ENCODE results near the gene PACSIN1.
"Not testable (repeated sequence)": the region's sequence is repeated elsewhere in the genome, so short reads cannot be mapped to it uniquely, and the experiment has no call there.

The PACSIN1 gene

DNA sequence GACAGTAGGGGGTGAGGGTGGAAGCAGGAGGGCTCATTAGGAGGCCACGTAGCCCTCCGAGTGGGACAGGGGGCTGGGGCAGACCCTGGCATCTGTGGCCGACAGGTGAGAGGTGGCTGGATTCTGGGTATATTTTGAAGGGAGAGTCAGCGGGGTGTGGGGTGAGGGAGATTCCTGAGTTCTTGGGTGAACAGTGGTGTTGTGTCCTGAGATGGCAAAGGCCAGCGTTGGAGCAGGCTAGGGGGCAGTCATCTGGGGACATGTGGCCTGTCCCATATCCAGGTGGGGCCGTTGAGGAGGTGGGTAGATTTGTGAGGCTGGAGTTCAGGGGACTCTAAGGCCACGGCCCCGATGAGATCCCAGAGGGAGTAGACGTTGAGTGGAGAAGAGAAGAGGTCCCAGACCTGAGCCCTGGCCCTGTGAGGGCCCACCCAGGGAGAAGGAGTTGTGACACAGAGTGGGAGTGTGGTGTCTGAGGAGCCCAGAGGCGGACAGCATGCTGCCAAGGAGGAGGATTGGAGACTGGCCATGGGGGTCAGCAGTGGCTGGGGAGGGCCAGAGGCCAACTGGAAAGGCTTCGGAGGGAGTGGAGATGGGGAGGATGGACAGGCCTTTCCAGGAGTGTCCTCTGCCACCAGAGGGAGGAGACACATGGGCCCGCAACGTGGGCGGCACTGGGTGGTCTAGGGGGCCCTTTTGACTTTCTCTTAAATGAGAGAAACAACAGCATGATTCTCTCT, 19.6 kb downstream of the PACSIN1 start:
- no peak for DNase-seq

GRCh38 chr6:34486106-34486740, 20.3 kb downstream of the PACSIN1 start:
- DNase-seq = no peak

GRCh38 chr6:34486886-34487285, 21.0 kb downstream of the PACSIN1 start:
- DNase-seq = not testable (repeated sequence)

DNA sequence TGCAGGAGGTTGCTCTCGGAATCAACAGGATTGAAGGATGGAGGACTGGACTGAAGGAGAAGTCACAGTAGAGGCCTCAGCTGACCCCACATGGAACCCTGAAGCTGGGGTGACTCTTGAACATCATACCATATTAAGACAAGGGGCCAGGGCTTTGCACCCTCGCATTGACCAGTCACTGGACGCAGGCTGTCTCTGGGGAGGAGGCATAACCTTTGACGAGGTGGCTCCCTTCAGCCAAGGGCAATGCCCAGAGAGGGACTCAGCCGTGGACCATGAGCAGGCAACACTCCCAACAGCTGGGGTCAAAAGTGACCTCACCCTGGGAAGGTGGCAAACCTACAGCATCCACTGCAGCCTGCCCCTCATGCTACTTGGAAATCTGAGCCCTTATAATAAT, 21.7 kb downstream of the PACSIN1 start:
- no peak for DNase-seq

- no peak for DNase-seq
These were observed 23.4 kb downstream of the PACSIN1 start for GRCh38 chr6:34489207-34489805.

DNA sequence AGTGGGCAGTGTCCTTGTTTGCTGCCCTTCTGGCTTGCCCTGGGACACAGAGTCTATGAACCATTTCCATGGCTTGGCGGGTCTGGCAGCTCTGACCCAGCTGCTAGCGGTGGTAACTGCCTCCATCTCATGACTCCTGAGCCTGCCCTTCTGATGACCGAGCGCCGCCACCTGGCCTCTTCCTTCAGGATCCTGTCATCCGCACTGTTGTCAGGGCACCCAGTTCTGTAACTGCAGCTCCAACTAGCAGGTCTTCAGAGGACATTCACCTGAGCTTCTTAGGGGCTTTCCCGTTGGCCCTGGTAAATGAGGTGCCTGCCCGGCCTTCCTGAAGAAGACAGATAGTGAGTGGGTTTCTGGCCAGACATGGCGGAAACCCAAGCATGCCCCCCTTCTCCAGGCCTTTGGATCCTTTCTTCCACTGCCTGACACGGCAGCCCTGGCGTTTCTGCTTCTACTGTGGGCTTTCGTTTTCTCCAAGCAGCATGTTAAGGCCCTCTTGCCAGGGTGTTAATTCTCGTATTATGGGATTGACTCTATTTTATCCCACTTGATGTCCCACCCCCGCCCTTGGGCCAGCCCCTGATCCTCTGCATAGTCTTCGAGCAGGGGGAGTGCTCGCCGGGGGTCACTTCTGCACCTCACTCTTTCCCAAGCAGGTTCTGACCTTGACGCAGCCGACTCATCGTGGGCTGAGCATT, 24.7 kb downstream of the PACSIN1 start:
- no peak for DNase-seq

DNA sequence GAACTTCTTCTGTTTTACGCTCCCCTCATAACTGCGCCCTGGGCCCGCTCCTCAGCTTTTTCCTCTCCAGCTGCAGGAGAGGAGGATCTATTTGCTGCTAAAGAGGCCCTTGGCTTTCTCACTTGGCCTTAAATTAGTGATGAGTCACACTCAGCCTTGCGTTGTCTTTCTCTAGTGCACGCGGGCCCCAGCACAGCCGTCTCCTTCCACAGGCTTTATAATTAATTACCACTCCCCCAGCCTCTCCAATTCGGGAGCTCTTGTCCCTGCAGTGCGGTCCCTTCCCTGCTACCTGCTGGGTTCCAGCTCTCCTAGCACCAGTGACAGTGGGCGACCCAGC, 25.2 kb downstream of the PACSIN1 start:
- DNase-seq = no peak

GRCh38 chr6:34493344-34493743, 27.5 kb downstream of the PACSIN1 start:
- no peak for DNase-seq

DNA sequence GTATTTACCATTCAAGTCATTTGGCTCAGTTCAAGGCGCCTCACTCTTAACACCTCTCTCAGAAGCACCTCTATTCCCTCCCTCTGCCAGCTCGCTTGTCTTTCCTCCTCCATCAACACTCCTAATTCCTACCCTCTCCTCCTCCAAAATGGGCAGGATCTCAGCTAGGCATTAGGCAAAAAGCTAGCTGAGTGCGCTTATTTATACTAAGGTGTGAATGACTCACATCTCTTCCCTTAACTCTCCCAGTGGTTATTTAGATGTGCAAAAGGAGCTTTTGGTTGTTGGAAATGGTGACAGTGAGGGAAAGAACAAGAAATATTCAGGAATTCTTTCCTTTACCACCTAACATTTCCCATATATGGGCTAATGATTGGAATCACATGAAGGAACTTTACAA, 29.1 kb downstream of the PACSIN1 start:
- no peak for DNase-seq

DNA sequence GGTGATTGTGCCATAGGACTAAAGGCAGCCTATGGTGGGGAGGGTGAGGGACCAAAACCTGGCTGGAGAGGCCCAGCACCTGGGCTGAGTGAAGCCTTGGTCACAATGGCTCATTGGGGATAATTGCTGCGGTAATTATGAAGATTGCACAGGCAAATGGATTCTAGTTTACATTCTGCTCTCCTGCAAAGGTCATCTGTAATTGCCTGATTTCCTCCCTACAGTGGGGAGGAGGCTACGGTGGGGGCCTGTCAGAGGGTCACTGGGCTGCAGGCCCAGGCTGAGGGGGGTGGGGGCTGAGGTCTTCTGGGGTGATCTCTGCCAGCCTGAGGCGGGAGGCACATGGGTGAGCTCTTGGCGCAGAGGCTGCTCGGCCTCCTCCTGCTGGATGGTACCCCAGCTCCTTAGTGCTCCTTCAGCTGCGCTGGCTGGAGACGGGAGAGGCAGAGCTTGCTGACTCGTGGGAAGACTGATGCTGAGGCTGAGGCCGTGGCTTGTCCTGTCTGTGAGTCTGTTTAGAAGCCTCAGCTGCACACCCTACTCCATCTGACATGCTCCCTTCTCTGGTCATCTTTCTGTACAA, 30.3 kb downstream of the PACSIN1 start:
- DNase-seq = peak; percentile 95

- no peak for DNase-seq
These were observed 31.5 kb downstream of the PACSIN1 start for GRCh38 chr6:34497411-34497810.

DNA sequence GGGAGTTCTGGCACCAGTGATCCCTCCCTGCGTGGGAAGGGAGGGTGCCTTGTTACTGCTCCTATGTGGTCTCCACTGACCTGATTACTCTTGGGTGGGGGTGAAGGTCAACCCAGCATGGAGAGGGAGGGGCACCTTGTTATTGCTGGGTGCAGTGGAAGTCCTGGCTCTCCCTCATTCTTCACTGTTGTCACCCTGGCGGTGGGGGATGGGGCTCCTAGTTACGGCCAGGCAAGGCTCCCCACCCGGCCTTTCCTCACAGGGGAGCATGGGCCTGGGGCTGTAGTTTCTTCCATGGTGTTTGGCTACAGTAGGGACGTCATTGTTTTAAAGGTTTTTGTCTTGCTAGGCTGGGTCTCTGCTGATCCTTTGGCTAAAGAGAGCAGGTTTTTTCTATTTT, 40.8 kb downstream of the PACSIN1 start:
- DNase-seq = no peak

- DNase-seq = no peak
These were observed 42.5 kb downstream of the PACSIN1 start for GRCh38 chr6:34508425-34508824.

DNA sequence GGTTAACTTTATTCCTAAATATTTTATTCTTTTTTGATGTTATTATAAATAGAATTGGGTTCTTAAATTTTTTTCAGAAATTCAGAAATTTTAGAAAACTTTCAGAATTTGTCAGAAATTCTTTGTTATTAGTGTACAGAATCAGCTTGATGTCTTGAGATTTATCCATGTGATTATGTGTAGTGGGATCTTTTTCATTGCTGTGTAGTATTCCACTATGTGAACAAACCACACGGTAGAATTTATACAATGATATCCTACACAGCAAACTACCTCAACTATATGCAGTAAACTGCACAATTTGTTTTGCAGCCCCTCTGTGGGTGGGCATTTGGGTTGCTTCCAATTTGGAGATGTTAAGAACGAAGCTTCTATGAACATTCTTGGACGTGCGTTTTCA, 43.9 kb downstream of the PACSIN1 start:
- no peak for DNase-seq

GRCh38 chr6:34510299-34510698, 44.4 kb downstream of the PACSIN1 start:
- DNase-seq = no peak

- no peak for DNase-seq
These were observed 45.5 kb downstream of the PACSIN1 start for GRCh38 chr6:34511214-34511914.

DNA sequence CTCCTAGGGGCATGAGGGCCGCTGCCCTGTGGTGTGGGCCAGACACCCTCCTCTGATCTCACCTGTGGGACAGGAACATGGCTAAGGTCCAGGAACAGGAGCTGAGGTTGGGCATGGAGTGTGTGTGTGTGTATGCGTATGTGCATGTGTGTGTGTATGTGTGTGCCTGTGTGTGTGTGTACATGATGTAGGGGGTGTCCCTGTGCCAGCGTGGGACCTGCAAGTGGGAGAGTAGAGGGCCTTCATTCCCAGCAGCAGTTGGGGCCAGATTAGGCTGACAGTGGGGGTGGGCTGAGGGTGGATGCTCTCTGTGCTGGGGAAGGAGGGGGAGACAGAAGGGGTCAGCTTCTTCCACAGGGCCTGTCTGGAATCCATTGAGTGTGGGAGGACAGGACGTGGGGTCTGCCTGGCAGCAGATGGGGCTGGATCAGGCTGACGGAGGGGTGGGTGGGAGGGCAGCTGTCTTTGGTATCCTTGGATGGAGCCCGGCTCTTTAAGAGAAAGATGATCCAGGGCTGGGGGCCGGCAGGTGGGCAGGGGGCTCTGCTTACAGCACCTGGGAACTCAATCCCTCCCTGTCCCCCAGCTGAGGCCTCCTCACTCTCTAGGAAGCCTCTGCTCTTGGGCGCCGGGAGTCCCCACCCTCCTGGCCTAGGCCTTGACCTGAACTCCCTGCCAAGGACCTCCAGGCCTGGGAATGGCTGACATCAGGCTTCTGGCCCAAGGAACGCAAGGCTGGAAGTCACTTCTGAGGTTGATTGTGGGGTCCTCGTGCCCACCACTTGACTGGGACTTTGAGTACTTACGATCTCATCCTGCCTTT, 46.2 kb downstream of the PACSIN1 start:
- DNase-seq = no peak

- DNase-seq = no peak
These were observed 46.9 kb downstream of the PACSIN1 start for GRCh38 chr6:34512738-34513115.

DNA sequence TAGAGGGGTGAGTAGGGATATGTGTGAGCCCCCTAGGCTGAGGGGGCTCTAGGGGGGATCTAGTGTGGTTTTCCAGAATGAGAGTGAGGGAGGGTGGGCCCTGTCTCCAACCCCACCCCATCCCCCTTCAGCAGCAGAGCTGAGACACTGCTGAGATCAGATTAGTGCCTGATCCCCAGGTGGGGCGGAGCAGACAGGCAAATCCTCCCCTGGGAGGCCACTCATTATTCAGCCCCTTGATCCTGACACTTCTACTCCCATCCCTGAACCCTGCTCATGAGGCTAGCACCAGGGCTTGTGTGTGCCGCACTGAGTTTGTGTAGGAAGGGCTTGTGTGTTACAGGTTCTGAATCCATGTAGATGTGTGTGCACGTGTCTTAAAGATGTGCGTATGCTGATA, 47.8 kb downstream of the PACSIN1 start:
- DNase-seq = no peak

GRCh38 chr6:34514112-34514511, 48.2 kb downstream of the PACSIN1 start:
- DNase-seq = no peak

DNA sequence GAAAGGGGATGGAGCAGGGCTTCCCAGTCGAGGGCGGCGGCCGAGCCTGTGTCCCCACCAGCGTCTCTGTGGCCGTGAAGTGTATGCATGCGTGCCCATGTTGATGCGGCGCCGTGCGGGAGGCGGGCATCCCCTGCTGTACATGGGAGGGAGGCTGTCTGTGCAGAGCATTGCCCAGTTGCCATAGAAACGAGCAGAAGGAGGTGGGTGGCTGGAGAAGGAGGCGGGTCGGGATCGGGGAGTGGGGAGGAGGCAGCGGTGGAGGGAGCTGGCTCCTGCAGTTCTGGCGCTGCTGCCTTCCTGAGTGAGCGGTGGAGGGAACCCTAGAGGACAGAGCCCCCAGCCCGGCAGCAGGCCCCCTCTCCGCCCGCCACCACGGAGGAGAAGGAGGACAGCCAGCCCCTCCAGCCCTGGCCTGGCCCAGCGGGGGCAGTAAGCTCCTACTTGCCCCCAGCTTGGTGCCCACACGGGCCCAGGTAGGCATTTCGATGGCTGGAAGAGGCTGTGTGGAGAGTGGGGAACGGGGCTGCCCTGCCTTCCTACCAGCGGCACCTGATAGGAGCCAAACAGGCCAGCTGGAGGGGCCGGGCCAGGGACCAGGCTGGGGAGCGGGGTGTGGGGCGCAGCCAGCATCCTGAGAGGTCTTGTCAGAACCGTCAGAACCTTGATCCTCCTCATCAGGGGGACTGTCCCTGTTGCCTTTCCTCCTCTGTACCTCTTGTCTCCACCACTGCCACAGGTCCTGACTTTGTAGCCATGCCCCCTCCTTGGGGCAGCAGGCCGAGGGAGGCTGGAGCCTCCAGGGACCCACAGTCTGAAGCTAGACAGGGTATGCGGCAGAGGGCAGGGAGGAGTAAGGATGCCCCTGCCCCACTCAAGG, 49.0 kb downstream of the PACSIN1 start:
- no peak for DNase-seq

Measured in NCI-H1105 treated with DMSO at 0.1 percent for 48 hours (cell line).